GM12801 (cell line): ENCODE results near the gene TKFC.

Experiments
- CTCF ChIP-seq: IDR thresholded peaks from one replicate; pipeline ENCODE4 v1.5.1; 2011; ENCODE audit warnings: control low read depth; ENCODE audit not compliant: insufficient read length; ENCODE audit errors: extremely low read depth

Gene TKFC

GRCh38 chr11:61325649-61326414, 7.2 kb upstream of the TKFC start:
- TF ChIP-seq CTCF = no peak

GRCh38 chr11:61327669-61328071, 5.4 kb upstream of the TKFC start:
- no peak for TF ChIP-seq CTCF

- no peak for TF ChIP-seq CTCF
Measured at GRCh38 chr11:61328351-61328750, 4.7 kb upstream of the TKFC start.

- no peak for TF ChIP-seq CTCF
Measured at GRCh38 chr11:61329871-61330270, 3.2 kb upstream of the TKFC start.

- TF ChIP-seq CTCF = no peak
Measured at GRCh38 chr11:61331651-61332050, 1.4 kb upstream of the TKFC start.

GRCh38 chr11:61332281-61332796, 689 bp upstream of the TKFC start:
- TF ChIP-seq CTCF = no peak

- TF ChIP-seq CTCF = no peak
Measured at GRCh38 chr11:61333550-61334433, 764 bp downstream of the TKFC start.
